GM19099 (cell line): Measurements from ENCODE around the gene TBC1D10A.

Experiments used
- POLR2A ChIP-seq: IDR thresholded peaks from 3 replicates; pipeline ENCODE4 v1.6.1; 2011; ENCODE audit warnings: low read depth; ENCODE audit not compliant: insufficient read length; ENCODE audit errors: extremely low read depth

TBC1D10A gene

DNA sequence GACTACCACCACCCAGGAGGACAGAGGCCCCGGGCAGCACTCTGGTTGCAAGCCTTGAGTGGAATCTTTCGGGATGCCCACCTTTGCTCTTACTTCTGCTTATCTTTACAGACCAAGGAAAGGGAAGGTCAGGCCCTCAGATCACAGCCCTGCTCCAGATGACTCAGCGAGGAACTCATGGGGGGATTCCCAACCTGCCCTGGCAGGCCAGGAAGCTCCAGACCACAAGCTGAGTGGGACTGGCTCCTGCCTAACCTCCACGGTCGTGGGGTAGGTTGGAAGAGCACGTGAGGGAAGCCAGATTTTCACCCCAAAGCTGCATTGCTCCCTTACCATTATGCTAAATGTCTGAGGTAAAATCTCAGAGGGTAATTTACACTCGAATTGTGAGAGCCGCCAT, 11.8 kb downstream of the TBC1D10A start:
- no peak for TF ChIP-seq POLR2A

DNA sequence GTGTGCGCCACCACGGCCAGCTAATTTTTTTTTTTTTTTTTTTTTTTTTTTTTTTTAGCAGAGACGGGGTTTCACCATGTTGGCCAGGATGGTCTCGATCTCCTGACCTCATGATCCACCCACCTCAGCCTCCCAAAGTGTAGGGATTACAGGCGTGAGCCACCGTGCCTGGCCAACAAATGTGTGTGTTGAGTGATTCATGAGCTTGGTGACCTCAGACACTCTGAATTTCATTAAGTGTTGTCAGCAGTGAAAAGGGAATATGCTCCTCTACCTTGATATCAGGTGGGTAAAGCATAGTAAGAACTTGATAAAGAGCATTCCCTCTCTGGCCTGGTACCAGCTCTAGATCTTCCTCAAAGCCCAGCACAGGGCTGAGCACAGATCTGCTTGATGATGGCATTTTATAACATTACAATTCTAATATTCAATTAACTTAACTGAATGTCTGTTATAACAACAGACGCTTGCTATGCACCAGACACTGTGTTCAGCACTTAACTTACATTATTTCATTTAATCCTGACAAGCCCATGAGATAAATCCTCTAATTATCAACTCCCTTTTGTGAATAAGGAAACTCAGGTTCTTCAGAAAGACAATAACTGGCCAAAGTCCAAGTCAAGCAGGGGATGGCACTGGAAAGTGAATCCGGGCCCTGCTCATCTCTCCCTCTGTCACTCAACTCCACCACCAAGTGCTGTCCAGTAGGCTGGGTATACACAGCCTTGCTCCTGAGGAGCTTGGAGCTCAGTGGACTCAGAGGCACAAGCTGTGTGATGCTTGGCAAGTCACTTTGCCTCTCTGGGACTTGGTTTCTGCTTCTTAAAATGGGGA, 13.0 kb downstream of the TBC1D10A start:
- TF ChIP-seq POLR2A, result no peak

DNA sequence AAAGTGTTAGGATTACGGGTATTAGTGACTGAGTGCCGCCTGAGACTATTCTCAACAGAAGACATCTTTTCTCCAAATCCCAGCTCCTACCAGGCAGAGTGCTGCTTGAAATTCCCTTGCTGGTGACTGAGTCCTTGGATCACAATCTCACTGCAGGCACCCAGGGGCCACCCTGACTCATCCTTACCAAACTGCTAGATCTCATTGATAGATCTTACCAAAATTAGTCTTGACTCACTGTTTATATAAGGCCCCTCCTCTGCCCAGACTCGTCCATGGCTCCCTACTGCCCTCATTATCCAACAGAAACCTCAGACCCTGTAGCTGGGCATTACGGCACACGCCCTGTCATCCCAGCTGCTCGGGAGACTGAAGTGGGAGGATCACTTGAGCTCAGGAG, 14.7 kb downstream of the TBC1D10A start:
- no peak for TF ChIP-seq POLR2A

DNA sequence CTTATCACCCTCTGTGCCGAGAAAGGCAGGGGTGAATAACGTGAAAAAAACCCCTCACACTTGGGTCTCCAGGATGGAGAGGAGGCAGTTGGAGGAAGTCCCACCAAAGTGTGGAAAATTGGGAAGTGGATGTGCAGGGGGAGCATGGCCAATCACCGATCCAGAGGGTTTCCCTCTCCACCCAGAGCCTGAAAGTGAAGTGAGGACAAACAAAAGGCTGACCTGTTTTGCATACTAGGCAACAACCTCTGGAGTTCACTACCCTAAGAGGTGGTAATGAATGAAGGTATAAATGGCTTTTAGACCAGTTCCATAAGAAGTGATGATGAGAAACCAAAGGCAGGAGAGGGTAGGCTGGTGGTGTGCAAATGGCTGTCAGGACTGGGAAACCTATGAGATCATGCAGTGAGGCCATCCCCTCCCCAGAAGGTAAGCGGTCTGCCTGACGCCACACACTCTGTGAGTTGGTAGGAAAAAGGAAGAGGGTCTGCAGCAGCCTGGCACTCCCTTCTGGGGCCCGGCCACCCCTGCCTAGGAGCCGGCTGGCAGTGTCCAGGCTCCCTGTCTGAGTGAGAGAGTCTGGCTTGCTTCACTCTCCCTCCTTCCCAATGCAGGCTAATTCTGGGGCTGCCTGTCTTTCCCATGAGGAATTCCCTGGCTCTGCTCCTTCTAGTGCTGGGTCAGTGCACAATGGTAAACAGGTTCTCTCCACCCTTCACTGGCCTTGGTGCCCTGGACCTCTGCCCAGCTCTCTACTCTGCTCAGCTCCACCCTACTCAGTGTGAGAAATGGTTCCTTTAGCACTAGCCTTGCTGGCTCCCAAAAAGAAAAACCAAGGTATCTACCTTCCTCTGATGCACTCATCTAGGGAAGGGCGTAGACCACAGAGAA, 15.6 kb downstream of the TBC1D10A start:
- TF ChIP-seq POLR2A, result no peak

DNA sequence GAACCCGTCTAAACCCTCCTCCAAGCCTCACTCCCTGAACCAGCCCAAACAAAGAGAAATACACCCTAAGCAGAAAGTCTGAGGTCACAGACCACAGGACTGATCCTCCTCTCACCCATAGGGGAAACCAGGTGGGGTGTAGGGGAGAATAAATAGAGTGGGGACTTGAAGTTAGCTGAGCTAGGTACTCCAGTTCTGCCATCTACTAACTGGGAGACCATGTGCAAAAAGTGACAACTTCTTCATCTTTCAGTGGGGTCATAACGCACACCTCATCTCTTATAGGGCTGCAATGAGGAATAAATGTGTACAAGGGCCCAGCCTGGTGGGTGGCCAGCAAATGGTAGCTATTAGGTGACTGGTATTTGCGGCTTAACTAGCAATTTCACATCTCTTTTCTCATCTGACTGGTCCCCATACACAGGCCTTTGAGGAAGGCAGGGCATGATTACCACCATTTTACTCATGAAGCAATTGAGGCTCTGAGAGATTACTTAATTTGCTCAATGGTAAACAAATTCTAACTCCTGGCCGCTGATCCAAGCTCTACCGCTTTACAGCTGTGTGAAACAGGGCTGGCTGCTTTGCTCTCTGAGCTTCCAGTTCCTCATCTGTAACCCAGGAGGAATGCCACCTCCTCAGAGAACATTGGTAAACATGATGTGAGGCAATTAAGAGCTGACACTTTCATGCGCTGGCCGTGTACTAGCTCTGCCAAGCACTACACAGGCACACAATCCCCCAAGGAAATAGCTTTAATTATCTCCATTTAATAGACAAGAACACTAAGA, 16.6 kb downstream of the TBC1D10A start:
- TF ChIP-seq POLR2A, result no peak

DNA sequence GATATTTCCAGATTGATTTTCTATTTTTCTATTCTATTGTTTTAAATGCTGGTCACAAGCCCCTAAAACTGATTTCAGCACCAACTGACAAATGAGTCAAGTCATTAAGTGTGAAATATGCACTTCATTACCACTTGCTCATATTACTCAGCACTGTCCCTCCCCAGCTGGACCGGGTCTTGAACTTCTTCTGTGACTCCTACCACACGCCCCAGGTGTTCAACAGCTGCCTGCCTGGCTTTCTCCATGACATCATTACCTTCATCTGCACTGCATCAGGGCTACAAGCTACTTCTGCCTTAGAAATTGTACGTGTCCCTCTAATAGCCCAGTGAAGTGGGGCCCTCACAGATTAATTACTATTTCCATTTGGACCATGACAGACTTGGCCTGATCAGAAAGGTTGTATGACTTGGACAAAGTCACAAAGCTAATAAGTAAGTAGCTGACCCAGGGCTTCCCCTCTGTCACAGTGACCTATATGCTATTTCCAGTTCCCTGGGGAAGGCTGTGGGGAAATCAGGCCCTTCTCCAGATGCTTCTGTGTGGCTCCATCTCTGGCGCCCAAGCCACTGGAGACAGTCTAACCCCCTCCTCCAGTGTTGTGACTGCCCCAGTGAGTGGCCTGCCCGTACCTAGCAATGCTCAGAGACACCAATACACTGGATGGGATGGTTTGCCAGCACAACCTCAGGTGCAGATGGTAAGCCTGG, 18.1 kb downstream of the TBC1D10A start:
- TF ChIP-seq POLR2A, result no peak

DNA sequence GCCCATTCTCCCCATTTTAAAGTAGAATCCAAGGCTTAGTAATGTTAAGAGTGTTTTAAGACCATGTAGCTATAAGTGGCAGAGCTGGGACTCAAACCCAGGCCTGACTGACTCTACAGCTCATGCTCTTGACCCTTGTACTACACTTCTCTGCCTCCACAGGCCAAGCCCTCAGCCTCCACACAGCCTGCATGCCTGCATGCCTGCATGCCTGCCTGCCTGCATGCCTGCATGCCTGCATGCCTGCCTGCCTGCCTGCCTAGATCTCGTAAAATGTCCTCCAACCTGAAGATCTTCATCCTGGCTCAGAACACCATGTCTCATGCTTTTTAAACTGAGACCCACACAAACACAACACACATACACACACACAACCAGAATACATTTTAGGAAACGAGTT, 18.6 kb downstream of the TBC1D10A start:
- no peak for TF ChIP-seq POLR2A

DNA sequence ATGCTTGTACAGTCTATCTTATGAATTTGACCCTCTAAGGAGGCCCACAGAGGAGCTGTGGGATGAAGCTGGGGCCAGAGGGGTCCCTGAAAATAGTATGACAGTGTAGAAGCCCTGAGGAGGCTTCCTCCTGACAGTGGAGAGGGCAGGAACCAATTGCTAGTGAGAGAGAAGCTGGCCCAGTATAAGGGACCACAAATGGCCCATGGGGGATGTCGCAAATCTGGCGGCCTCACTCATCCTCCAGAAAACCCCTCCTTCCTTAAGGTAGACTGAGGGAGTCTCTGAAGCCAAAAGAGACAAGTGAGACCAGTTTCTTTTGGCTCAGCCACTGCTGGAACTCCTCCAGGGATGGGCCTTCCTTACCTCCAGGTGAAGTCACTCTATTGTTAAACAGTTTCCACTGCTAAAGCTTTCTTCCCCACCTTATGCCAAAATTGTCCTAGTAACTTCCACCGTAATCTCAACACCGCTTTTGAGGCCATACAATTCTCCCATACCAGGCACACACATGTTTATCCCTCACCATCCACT, 19.6 kb downstream of the TBC1D10A start:
- no peak for TF ChIP-seq POLR2A

DNA sequence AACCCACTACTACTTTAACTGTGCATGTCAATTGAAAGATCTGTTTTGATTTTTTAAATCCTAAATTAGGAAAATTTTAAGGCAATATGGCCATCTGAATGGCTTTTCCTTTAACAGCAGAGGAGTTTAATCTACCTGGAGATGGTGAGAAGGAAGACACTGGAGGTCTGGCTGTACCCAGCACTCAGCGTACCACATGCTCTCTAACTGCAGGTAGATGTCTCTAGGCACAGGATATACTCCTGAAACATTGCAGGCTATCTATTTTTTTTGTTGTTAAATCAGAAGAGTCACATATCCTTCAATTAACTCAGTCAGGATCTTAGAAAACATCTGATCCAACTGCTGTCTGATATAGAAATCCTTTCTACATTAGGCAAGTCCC, 20.1 kb downstream of the TBC1D10A start:
- TF ChIP-seq POLR2A, result peak; percentile 20

DNA sequence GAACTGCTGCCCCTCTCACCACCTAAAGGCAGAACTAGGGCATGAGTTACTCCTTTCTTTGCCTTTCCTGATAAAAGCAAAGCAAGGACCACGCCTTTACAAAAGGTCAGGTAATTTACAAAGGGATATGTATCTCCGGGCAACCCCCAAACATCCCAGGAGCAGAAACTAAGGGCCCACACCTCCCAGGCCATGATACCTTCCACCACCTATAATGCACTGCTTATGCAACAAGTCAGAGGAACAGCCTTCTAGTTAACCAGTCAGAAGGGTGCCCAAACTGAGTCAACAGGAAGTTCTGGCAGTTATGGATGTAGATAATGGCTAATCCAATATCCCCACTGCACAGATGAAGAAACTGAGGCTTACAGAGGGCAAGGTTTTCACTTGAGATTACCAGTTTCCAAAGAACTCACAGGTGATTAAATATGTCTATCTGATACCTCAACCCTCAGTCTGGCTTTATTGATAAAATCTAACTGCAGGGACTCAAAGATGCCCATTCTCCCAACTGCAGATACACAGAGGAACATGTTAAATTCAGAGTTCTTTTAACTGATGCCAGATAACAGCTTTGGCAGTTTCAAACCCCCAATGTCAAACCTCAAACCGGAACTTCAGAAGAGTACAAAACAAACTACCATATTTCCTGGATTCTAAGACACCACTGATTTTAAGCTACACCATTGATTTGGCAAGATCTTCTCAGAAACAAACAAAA, 20.7 kb downstream of the TBC1D10A start:
- peak; percentile 45 for TF ChIP-seq POLR2A

DNA sequence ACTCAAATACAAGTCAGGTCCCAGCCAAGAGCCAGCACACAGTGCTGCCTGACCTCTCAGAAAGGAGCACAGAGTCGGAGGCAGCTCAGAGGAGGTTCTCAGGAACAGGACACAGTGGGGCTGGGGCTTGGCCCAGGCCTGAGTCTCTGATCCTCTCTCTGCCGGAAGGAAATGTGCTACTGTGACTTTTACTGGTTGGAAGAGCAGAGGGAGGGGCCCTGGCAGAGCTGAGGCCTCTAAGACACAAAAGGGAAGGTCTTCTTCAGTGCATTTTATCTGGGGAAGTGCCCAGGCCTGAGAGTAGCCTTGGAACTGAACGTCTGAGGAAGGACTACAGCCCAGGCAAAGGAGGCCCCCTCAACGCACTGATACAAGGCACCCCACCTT, 21.2 kb downstream of the TBC1D10A start:
- peak; percentile 79 for TF ChIP-seq POLR2A

DNA sequence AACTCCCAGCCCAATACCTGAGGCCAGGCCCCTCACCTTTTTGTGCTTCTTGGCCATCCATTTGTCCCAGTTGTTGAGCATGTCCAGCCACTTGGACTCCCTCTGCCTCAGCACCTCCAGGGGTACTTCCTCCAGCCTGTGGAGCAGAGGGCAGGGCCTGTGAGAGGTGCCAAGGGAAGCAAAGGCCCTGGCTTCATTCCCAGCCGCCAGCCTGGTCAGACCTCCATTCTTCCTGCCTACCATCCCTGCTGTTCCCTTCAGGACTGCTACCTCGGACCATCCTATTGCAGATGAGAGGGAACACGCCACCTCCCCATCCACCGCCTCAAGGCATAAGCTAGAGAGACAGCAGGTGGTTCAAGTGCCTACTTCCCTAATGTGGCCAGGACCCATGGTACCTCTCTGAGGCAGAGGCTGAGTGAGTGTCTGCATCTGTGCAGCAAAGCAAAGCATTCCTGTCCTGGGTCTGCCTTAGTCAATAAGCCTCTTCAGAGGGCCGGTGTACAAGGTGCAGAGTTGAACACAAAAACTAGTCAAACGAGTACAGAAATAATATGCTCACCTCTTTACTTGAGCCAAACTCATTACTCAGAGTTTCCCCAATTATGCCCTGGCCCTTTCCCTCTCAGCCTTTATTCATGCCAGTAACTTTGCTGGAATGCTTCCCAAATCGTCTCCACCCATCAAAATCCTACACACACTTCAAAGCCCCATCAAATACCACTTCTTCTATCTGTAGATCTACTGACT, 22.1 kb downstream of the TBC1D10A start:
- no peak for TF ChIP-seq POLR2A

DNA sequence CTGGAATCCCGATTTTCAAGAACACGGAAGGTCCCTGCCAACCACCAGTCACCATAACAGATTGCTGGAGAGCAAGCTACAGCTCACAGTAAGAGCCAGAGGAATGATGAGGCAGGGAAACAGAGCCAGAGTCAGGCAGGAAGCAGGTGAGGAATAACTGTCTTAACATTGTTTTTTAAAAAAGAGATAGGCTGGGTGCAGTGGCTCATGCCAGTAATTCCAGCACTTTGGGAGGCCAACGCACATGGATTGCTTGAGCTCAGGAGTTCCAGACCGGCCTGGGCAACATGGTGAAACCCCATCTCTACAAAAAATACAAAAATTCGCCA, 24.0 kb downstream of the TBC1D10A start:
- TF ChIP-seq POLR2A, result no peak

DNA sequence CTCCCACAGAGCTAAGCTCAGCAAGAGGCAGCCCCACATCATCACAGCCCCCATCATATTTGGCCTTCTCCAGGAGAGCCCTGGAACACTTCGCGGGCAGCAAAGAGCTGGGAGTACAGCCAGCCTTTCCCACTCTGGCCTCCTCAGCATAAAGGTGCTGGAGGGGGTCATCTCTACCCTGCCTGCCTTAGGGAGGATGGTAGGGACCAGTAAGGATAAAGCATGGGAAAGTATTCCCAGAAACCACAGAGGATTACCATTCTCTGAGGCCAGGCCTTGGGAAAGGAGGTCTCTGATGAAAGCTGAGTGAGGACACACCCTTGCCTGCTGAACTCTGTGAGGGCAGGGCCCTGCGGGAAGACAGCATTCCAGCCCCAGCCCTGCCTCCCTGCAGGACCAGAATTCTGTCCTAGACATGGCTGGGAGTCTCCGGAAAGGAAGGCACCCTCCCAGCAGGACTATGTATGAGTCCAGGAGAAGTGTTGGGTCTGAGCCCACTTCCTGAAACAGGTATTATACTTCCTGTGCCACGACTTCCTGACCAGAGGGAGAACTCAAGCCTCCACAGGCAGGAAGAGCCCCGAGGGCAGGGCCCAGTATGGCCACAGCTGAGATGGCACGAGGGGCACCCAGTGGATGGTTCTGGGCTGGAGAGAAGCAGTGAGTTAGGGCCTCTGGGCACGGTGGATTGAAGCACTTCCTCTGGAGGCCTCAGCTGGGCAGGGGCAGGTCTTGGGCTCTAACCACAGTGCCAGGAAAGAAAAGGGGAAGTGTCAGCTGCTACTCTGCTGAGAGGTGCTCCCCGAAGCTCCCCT, 24.5 kb downstream of the TBC1D10A start:
- no peak for TF ChIP-seq POLR2A
